ENCODE measurements around the gene DPP9. TPM values are rescaled to one million over a fixed set of nuclear protein-coding genes. Genes with fewer than 3 reads are reported as not detected.

The DPP9 gene
- total and polyA plus RNA-seq, 2 of the 13 experiments (the other 11 are each of a cell fraction or from before 2014, with no cell fraction given) = 8.4 to 25.8 TPM

DNA sequence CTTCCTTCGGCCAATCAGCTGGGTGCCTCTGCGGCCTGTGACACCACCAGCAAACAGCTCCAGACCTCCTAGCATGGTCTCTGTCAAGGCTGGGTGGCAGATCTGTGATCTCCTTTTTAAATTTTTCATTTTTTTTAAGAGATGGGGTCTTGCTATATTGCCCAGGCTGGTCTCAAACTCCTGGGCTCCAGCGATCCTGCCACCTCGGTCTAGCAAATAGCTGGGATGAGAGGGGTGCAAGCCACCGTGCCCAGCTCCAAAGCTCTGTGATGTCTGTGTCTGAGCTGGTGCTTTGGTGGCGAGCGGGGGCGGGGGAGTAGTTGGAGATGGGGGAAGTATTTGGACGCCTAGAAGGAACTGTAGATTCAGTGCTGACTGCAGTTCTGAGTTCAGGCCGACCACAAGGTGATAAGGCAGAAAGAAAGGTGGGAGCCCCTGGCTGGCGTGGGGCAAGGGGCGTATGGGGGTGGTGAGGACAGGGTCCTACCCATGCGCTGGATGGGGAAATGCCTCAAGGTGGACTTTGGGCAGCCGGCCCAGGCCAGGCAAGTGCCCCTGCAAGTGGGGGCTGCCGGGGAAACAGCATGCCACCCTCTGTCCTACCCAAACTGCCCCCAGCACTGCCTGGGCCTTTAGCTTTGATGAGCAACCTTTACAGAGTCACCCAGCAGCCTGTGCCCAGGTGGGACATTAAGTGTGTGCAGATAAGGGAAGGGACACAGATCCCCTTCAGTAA, 5.5 kb downstream of the DPP9 start:
- Histone ChIP-seq H4K20me1 (ENCODE audit: insufficient read depth, low read length) (peaks cover 9% of the 10 kb centered on the region; the same call in 1 of the 2 replicates), H3K4me1 (ENCODE audit: insufficient read depth, low read length) (peaks cover 69% of the 10 kb centered on the region), H3K9ac (ENCODE audit: insufficient read depth, low read depth, low read length) (peak overlapping the region; percentile 46; the same call in 1 of the 2 replicates), H3K9me3 (ENCODE audit: low read length) (no peaks in the 10 kb centered on the region), H3K79me2 (ENCODE audit: insufficient read depth, low read length) (peaks cover 28% of the 10 kb centered on the region), H2AFZ (ENCODE audit: low read length) (no peak overlapping the region), H3K4me2 (ENCODE audit: low read depth, low read length) (peak overlapping the region; percentile 70), H3K36me3 (replicated peaks in 1 of 2; ENCODE audit: control insufficient read depth in 1 of 2, insufficient read depth in 2 of 2, low read length in 2 of 2) (peaks cover 13 to 38% of the 10 kb centered on the region in 2 experiments), H3K27me3 (ENCODE audit: control insufficient read depth in 1 of 2, insufficient read depth in 2 of 2, low read length in 2 of 2) (no peaks in the 10 kb centered on the region; a peak in 1 of 5 replicates), H3K4me3 (replicated peaks in 1 of 3; ENCODE audit: insufficient read depth in 1 of 3, low read depth in 2 of 3, low read length in 3 of 3) (peak overlapping the region in 1 of 3 experiments; percentile 40; a peak in 1 of 6 replicates), H3K27ac (ENCODE audit: extremely low read length, insufficient read depth, low read length) (peak overlapping the region; percentile 69)
- ChIA-PET CTCF (ENCODE audit: low intra/inter-chr PET ratio, low total read pairs) (no interaction called here), POLR2A (interaction anchor here (1.0 kb wide), 1 partner anchor 73 kb away, joined by 4 read pairs; the partner anchor contains the start of gene FEM1A)
- in situ Hi-C loops (cut with HindIII; ENCODE audit: extremely low pct_ligation_motif_present, low pct_unique_long_range_greater_than_20kb) = no loop called here
- intact Hi-C loops (cut with micrococcal nuclease; ENCODE audit: unreplicated experiment) = no loop called here
- BruUV-seq (replicated peaks) = no TSS peak
- no peak for DNase-seq (ENCODE audit: low spot score)
- 83% methylated on average over 13 of the region's 15 CpGs for WGBS (ENCODE audit: low lambda C conversion rate)
- ATAC-seq = no peak
- no peak for FAIRE-seq
- TF ChIP-seq, protein P1, sequence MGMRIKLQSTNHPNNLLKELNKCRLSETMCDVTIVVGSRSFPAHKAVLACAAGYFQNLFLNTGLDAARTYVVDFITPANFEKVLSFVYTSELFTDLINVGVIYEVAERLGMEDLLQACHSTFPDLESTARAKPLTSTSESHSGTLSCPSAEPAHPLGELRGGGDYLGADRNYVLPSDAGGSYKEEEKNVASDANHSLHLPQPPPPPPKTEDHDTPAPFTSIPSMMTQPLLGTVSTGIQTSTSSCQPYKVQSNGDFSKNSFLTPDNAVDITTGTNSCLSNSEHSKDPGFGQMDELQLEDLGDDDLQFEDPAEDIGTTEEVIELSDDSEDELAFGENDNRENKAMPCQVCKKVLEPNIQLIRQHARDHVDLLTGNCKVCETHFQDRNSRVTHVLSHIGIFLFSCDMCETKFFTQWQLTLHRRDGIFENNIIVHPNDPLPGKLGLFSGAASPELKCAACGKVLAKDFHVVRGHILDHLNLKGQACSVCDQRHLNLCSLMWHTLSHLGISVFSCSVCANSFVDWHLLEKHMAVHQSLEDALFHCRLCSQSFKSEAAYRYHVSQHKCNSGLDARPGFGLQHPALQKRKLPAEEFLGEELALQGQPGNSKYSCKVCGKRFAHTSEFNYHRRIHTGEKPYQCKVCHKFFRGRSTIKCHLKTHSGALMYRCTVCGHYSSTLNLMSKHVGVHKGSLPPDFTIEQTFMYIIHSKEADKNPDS (CRISPR knock-in tag; IDR thresholded peaks at IDR 0.05) = no peak
- no peak for TF ChIP-seq CBX2 (IDR thresholded peaks at IDR 0.05; ENCODE audit: low read depth, low read length)
- no peak for TF ChIP-seq CBX2 (CRISPR knock-in tag; IDR thresholded peaks at IDR 0.05; ENCODE audit: low read depth)
- TF ChIP-seq ZNF496 (CRISPR knock-in tag; IDR thresholded peaks at IDR 0.05; ENCODE audit: insufficient replicate concordance) = no peak
- no peak for TF ChIP-seq ZNF616 (CRISPR knock-in tag; IDR thresholded peaks at IDR 0.05; ENCODE audit: low read depth)
- no peak for TF ChIP-seq ZNF850 (CRISPR knock-in tag; conservative IDR thresholded peaks at IDR 0.05)
- TF ChIP-seq ZNF354B (CRISPR knock-in tag; IDR thresholded peaks at IDR 0.05) = no peak
- TF ChIP-seq RBFOX2 (IDR thresholded peaks at IDR 0.05; ENCODE audit: low read depth, low read length) = peak; percentile 29; the same call in 1 of the 2 replicates
- peak; percentile 97 for TF ChIP-seq ZNF121 (CRISPR knock-in tag; IDR thresholded peaks at IDR 0.05)
- peak; percentile 85 for TF ChIP-seq HNRNPL (IDR thresholded peaks at IDR 0.05; ENCODE audit: low read depth, low read length)
- TF ChIP-seq, protein P2, sequence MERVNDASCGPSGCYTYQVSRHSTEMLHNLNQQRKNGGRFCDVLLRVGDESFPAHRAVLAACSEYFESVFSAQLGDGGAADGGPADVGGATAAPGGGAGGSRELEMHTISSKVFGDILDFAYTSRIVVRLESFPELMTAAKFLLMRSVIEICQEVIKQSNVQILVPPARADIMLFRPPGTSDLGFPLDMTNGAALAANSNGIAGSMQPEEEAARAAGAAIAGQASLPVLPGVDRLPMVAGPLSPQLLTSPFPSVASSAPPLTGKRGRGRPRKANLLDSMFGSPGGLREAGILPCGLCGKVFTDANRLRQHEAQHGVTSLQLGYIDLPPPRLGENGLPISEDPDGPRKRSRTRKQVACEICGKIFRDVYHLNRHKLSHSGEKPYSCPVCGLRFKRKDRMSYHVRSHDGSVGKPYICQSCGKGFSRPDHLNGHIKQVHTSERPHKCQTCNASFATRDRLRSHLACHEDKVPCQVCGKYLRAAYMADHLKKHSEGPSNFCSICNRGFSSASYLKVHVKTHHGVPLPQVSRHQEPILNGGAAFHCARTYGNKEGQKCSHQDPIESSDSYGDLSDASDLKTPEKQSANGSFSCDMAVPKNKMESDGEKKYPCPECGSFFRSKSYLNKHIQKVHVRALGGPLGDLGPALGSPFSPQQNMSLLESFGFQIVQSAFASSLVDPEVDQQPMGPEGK (CRISPR knock-in tag; IDR thresholded peaks at IDR 0.05) = peak; percentile 50
- TF ChIP-seq ESRRA (CRISPR knock-in tag; IDR thresholded peaks at IDR 0.05; ENCODE audit: low read depth) = no peak
- TF ChIP-seq, protein P3, sequence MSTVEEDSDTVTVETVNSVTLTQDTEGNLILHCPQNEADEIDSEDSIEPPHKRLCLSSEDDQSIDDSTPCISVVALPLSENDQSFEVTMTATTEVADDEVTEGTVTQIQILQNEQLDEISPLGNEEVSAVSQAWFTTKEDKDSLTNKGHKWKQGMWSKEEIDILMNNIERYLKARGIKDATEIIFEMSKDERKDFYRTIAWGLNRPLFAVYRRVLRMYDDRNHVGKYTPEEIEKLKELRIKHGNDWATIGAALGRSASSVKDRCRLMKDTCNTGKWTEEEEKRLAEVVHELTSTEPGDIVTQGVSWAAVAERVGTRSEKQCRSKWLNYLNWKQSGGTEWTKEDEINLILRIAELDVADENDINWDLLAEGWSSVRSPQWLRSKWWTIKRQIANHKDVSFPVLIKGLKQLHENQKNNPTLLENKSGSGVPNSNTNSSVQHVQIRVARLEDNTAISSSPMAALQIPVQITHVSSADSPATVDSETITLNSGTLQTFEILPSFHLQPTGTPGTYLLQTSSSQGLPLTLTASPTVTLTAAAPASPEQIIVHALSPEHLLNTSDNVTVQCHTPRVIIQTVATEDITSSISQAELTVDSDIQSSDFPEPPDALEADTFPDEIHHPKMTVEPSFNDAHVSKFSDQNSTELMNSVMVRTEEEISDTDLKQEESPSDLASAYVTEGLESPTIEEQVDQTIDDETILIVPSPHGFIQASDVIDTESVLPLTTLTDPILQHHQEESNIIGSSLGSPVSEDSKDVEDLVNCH (CRISPR knock-in tag; IDR thresholded peaks at IDR 0.05) = no peak
